ENCODE measurements around the gene DUSP2.

DNA sequence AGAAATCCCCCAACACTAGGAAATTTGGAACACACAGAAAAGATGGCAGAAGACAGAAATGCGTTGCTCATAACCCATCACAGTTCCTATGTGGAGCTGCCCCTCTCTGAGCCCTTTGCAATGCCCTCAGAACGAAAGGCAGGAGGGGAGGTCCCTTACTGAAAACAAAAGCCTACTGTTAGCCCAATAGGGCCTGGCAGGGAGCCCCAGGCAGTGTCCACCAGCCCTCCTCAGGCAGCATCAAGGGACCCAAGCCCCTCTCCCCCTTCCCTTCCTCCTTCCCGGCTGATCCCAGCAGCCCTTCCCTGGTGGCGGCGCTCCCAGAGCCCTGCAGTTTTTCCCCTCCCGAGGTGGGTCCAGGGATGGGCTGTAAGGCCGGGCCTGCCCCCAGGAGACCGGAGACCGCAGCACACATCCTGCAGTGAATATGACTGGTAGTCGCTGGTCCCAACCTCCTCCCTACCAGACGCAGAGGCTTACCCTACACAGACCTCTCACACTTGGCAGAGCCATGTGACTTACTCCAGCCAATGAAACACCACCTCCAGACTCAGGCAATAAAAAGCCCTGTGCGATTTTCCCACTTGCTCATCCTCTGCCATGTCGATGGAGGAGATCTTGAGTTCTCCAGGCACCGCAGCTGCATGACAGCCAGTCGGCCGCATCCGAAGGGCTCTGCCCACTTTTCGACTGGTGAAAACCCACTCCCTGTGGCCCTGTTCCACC is 19.4 kb upstream of the DUSP2 start:
- TF ChIP-seq, protein P1, sequence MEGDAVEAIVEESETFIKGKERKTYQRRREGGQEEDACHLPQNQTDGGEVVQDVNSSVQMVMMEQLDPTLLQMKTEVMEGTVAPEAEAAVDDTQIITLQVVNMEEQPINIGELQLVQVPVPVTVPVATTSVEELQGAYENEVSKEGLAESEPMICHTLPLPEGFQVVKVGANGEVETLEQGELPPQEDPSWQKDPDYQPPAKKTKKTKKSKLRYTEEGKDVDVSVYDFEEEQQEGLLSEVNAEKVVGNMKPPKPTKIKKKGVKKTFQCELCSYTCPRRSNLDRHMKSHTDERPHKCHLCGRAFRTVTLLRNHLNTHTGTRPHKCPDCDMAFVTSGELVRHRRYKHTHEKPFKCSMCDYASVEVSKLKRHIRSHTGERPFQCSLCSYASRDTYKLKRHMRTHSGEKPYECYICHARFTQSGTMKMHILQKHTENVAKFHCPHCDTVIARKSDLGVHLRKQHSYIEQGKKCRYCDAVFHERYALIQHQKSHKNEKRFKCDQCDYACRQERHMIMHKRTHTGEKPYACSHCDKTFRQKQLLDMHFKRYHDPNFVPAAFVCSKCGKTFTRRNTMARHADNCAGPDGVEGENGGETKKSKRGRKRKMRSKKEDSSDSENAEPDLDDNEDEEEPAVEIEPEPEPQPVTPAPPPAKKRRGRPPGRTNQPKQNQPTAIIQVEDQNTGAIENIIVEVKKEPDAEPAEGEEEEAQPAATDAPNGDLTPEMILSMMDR (IDR thresholded peaks at IDR 0.05) = no peak
- TF ChIP-seq POLR2AphosphoS5 (IDR thresholded peaks at IDR 0.05; ENCODE audit: low read depth, low read length) = no peak

All from Panc1 (cell line).